PFSK-1 (cell line): Measurements from ENCODE around the gene TRIM9.

Experiments used
- FOXP2 ChIP-seq: optimal IDR thresholded peaks from 2 replicates; pipeline ENCODE3; 2011; ENCODE audit warnings: borderline replicate concordance, control low read depth, inconsistent platforms; ENCODE audit not compliant: insufficient read depth; ENCODE audit errors: extremely low read length, extremely low read depth
- POLR2AphosphoS5 ChIP-seq: IDR thresholded peaks from 2 replicates; pipeline ENCODE4 v1.6.1; 2012; ENCODE audit warnings: low read depth, mild to moderate bottlenecking, control low read depth, low read length, moderate library complexity
- REST ChIP-seq, 2 experiments: IDR thresholded peaks; 2 replicates each; pipeline versions ENCODE4 v1.6.1 to v1.8.0; 2011 to 2012; ENCODE audit warnings: low read depth in 2 of 2, low read length in 2 of 2, control low read depth in 1 of 2, inconsistent platforms in 1 of 2, mild to moderate bottlenecking in 1 of 2, moderate library complexity in 1 of 2; ENCODE audit not compliant: insufficient read depth in 1 of 2
- SIN3A ChIP-seq: IDR thresholded peaks from 2 replicates; pipeline ENCODE4 v1.6.1; 2012; ENCODE audit warnings: mild to moderate bottlenecking, low read length, moderate library complexity, borderline replicate concordance; ENCODE audit not compliant: insufficient read depth
- TAF1 ChIP-seq: IDR thresholded peaks from 2 replicates; pipeline ENCODE4 v1.6.1; 2012; ENCODE audit warnings: low read length, control low read depth, borderline replicate concordance; ENCODE audit not compliant: insufficient read depth

TRIM9 gene

GRCh38 chr14:50970886-50971781 is 123.8 kb downstream of the TRIM9 start:
- TF ChIP-seq FOXP2: no peak
- no peak for TF ChIP-seq POLR2AphosphoS5
- no peak for TF ChIP-seq SIN3A
- no peak for TF ChIP-seq TAF1
- no peak for TF ChIP-seq REST (IDR thresholded peaks at IDR 0.05; ENCODE audit: insufficient read depth in 1 of 2, low read depth in 2 of 2, low read length in 2 of 2)

- TF ChIP-seq SIN3A: no peak
- TF ChIP-seq REST (IDR thresholded peaks at IDR 0.05; ENCODE audit: insufficient read depth in 1 of 2, low read depth in 2 of 2, low read length in 2 of 2): no peak
- no peak for TF ChIP-seq POLR2AphosphoS5
- no peak for TF ChIP-seq TAF1
- no peak for TF ChIP-seq FOXP2
Observed at GRCh38 chr14:50967790-50968189, 127.1 kb downstream of the TRIM9 start.

GRCh38 chr14:50967103-50967502 is 127.8 kb downstream of the TRIM9 start:
- TF ChIP-seq TAF1 (no peak), POLR2AphosphoS5 (no peak), REST (IDR thresholded peaks at IDR 0.05; ENCODE audit: insufficient read depth in 1 of 2, low read depth in 2 of 2, low read length in 2 of 2) (no peak), FOXP2 (no peak), SIN3A (no peak)

GRCh38 chr14:50964683-50965390 is 130.1 kb downstream of the TRIM9 start:
- TF ChIP-seq POLR2AphosphoS5 (no peak), SIN3A (peak; percentile 74; the same call in 1 of the 2 replicates)

GRCh38 chr14:50963919-50964318 is 131.0 kb downstream of the TRIM9 start:
- TF ChIP-seq FOXP2 (no peak), POLR2AphosphoS5 (no peak), REST (IDR thresholded peaks at IDR 0.05; ENCODE audit: insufficient read depth in 1 of 2, low read depth in 2 of 2, low read length in 2 of 2) (no peak)
